Measurements from ENCODE around the gene PLA2R1.
"Not testable (repeated sequence)": the region's sequence is repeated elsewhere in the genome, so short reads cannot be mapped to it uniquely, and the experiment has no call there.

The PLA2R1 gene

DNA sequence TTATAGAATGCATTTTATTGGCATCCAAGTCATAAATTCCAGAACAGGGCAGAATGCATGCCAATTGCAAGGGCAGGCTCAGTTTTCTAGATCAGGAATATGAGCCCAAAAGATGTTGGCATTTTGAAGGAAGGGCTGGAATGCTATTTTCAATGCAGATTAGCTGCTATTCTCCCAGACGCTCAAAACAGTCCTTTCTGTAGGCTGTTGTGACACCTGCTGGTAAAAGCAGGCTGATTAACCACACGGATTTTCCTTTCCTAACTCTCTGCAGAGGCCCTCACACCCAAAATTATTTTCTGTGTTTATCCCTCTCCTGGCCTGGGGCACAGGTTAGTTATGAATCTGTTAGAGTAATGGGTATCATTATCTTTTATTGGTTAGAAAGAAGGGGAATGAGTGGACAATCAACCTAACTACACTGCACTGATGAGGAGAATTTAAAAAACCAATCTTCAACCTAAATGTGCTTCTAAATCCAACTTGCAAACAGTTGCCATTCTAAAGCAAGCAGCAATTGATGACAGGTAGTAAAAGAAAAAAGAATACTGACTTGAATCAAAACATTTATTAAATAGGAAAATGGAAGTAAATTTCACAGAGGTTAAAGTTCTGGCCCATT lies 94.0 kb downstream of the PLA2R1 start:
- TF ChIP-seq, protein P1, sequence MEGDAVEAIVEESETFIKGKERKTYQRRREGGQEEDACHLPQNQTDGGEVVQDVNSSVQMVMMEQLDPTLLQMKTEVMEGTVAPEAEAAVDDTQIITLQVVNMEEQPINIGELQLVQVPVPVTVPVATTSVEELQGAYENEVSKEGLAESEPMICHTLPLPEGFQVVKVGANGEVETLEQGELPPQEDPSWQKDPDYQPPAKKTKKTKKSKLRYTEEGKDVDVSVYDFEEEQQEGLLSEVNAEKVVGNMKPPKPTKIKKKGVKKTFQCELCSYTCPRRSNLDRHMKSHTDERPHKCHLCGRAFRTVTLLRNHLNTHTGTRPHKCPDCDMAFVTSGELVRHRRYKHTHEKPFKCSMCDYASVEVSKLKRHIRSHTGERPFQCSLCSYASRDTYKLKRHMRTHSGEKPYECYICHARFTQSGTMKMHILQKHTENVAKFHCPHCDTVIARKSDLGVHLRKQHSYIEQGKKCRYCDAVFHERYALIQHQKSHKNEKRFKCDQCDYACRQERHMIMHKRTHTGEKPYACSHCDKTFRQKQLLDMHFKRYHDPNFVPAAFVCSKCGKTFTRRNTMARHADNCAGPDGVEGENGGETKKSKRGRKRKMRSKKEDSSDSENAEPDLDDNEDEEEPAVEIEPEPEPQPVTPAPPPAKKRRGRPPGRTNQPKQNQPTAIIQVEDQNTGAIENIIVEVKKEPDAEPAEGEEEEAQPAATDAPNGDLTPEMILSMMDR (IDR thresholded peaks at IDR 0.05; ENCODE audit: low read depth, low read length): peak; percentile 60
- DNase-seq (ENCODE audit: low read depth in 2 of 2): peak; percentile 69 to 78
- H3K4me3 ChIP-seq (replicated peaks in 1 of 2; ENCODE audit: low read depth in 2 of 2, low read length in 2 of 2): no peak overlapping the region

DNA sequence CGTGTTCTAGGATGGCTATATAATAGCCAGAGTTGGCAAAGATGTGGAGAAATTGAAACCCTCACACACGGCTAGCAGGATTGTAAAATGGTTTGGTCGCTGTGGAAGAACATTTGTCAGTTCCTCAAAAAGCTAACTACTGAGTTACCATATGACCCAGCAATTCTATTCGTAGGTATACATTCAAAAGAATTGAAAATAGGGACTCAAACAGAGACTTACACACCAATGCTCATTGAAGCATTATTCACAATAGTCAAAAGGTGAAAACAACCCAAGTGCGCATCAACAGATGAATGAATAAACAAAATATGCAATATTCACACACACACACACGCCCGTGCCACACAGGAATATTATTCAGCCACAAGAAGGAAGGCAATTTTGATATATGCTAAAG lies 98.7 kb downstream of the PLA2R1 start:
- DNase-seq (ENCODE audit: low read depth in 2 of 2): no peak
- no peak overlapping the region for H3K4me3 ChIP-seq (replicated peaks in 1 of 2; ENCODE audit: low read depth in 2 of 2, low read length in 2 of 2)
- TF ChIP-seq, protein P1 (IDR thresholded peaks at IDR 0.05; ENCODE audit: low read depth, low read length): no peak

DNA sequence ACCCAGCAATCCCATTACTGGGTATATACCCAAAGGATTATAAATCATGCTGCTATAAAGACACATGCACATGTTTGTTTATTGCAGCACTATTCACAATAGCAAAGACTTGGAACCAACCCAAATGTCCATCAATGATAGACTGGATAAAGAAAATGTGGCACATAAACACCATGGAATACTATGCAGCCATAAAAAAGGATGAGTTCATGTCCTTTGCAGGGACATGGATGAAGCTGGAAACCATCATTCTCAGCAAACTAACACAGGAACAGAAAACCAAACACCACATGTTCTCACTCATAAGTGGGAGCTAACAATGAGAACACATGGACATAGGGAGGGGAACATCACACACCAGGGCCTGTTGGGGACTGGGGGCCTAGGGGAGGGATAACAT lies 99.9 kb downstream of the PLA2R1 start:
- not testable (repeated sequence) for H3K4me3 ChIP-seq (replicated peaks in 1 of 2; ENCODE audit: low read depth in 2 of 2, low read length in 2 of 2); DNase-seq (ENCODE audit: low read depth in 2 of 2)

DNA sequence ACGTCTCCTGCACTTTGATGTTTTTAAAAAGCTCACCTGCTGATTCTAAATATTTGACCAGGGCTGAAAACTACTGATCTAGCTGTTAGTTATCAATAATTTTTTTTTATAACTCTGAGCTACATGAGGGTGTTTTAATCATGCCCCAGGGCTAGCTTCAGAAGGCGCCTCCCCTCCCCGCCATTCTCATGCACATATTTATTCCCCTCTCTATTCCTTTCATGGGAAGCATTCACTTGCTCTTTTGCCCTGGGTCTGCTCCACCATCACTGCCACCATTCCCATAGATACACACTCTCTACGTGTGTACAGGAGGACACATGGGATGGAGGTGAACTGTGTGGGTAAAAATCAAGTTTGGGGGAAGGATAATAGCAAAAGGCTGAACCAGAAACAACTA lies 101.0 kb downstream of the PLA2R1 start:
- TF ChIP-seq, protein P1 (IDR thresholded peaks at IDR 0.05; ENCODE audit: low read depth, low read length): no peak
- no peak overlapping the region for H3K4me3 ChIP-seq (replicated peaks in 1 of 2; ENCODE audit: low read depth in 2 of 2, low read length in 2 of 2)
- no peak for DNase-seq (ENCODE audit: low read depth in 2 of 2)

DNA sequence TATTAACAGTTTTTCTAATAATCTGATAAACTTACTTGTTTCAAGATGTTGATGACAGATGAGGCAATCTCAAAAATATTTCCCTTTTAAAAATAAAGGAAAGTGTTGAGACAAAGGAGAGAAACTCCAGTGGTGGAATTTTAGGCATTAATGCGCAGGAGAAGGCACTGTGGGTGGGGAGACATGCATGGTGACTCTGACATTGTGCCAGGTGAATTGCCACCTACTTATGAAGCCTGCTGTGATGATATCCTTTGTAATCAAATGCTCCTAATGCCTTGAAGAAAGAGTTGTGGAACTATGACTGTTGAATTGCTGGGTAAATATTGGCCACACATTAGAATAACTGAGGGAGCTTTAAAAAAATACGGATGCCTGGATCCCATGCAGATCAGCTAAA lies 101.4 kb downstream of the PLA2R1 start:
- TF ChIP-seq, protein P1 (IDR thresholded peaks at IDR 0.05; ENCODE audit: low read depth, low read length): no peak
- no peak overlapping the region for H3K4me3 ChIP-seq (replicated peaks in 1 of 2; ENCODE audit: low read depth in 2 of 2, low read length in 2 of 2)
- peak; percentile 63 to 70 for DNase-seq (ENCODE audit: low read depth in 2 of 2)

DNA sequence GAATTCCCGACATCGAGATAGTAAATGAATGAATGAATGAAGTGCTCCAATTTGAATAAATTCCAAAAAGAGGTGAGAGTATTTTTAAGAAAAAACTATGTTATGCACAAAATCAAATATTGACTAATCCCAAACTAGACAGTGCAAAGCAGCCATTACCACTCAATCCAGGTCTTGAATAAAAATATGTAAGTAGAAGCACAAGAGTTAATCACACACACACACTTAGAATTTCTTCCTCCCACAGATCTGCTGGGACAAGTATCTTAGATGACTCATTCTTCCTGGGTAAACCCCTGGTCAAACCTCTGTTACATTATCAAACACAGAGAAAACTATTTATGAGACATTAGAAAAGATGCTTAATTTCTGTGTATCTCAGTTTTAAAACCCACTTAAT lies 102.0 kb downstream of the PLA2R1 start:
- no peak overlapping the region for H3K4me3 ChIP-seq (replicated peaks in 1 of 2; ENCODE audit: low read depth in 2 of 2, low read length in 2 of 2)
- TF ChIP-seq, protein P1 (IDR thresholded peaks at IDR 0.05; ENCODE audit: low read depth, low read length): no peak
- peak; percentile 88 to 93 for DNase-seq (ENCODE audit: low read depth in 2 of 2)

DNA sequence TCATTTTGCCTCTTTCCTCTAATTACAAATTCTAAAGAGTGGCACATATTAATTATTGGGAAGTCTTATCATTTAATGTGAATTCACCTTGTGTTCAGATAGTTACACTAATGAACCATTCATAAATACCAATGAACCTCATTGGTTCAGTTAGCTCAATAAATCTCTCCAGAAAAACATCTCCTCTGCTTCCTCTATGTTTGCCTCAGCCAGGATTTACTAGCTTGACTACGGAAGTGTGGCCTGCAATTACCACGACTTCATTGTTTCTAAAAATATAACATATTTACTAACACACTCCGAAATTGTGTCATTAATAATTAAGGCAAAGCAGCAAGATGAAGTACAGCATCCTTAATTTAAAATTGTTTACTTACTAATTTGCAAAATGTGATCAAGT lies 103.3 kb downstream of the PLA2R1 start:
- TF ChIP-seq, protein P1 (IDR thresholded peaks at IDR 0.05; ENCODE audit: low read depth, low read length): no peak
- DNase-seq (ENCODE audit: low read depth in 2 of 2): no peak
- H3K4me3 ChIP-seq (replicated peaks in 1 of 2; ENCODE audit: low read depth in 2 of 2, low read length in 2 of 2): no peak overlapping the region

Measured in cardiac fibroblast (primary cell).